ENCODE results near the gene BCL2L1.
"Not testable (repeated sequence)": the region's sequence is repeated elsewhere in the genome, so short reads cannot be mapped to it uniquely, and the experiment has no call there.

BCL2L1 gene

DNA sequence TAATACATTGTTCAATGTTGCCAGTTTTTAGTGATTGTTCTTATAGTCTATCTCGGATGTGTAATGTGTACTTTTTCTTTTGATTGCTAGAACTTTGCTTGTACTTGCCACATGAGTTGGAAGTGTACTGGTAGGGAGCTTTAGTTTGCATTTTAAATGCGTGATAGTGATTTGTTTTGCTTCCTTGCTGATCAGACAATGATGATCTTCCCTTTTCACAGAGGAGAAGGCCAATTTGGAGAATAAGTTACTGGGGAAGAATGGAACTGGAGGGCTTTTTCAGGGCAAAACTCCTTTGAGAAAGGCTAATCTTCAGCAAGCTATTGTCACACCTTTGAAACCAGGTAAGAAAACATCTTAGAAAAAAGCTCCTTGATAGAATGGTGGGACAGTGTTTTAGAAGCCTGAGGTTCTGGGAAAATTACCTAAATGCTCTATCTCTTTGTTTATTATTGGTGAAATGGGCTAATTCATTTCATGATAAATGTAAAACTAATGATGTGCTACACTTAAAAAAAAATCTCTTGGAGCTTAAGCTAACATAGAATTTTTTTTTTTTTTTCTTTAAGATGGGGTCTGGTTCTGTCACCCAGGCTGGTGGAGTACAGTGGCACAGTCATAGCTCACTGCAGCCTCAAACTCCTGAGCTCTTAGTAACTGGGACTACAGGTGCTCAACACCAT lies 37.3 kb upstream of the BCL2L1 start:
- DNase-seq (ENCODE audit: low read depth): no peak
- no peak overlapping the region for H3K4me3 ChIP-seq (ENCODE audit: low read depth, low read length)
- TF ChIP-seq, protein P1, sequence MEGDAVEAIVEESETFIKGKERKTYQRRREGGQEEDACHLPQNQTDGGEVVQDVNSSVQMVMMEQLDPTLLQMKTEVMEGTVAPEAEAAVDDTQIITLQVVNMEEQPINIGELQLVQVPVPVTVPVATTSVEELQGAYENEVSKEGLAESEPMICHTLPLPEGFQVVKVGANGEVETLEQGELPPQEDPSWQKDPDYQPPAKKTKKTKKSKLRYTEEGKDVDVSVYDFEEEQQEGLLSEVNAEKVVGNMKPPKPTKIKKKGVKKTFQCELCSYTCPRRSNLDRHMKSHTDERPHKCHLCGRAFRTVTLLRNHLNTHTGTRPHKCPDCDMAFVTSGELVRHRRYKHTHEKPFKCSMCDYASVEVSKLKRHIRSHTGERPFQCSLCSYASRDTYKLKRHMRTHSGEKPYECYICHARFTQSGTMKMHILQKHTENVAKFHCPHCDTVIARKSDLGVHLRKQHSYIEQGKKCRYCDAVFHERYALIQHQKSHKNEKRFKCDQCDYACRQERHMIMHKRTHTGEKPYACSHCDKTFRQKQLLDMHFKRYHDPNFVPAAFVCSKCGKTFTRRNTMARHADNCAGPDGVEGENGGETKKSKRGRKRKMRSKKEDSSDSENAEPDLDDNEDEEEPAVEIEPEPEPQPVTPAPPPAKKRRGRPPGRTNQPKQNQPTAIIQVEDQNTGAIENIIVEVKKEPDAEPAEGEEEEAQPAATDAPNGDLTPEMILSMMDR (IDR thresholded peaks at IDR 0.05; ENCODE audit: low read depth, low read length, missing control alignments): no peak

DNA sequence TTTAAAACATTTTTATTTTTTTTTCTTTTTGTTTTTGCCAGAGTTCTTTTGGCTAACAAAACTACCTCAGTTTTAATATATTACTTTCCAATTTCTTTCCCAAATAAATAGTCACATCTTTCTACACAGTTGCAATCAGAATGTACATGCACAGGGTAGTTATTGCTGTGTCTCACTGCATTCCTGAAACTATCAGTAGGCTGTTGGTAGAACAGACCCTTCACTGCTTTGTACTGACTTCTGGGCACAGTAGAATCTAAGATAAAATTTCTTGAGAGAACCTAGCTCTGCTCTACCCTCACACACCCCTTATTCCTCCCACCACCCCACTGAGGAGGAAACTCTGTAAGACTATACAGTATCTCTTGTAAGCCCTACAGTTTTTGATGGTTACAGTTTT lies 36.3 kb upstream of the BCL2L1 start:
- TF ChIP-seq, protein P1 (IDR thresholded peaks at IDR 0.05; ENCODE audit: low read depth, low read length, missing control alignments): no peak
- DNase-seq (ENCODE audit: low read depth): no peak
- H3K4me3 ChIP-seq (ENCODE audit: low read depth, low read length): no peak overlapping the region

DNA sequence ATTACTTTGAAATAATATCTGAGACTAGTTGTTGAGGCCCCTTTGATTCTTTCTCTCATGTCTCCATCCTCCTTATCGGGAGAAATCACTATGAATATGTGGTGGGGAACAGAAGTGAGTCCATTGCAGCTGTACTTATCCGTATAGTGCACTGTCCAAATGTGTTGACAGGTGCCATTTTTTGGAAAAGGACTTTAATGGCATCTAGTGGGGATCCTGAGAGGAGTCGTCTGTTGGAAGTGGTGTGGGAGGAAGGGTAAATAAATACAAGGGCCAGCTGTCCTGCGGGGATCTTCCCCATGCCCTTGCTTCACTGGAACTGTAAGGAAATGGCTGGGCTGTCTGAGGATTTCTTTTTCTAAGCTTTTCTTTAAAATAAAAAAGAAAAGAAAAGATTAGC lies 35.9 kb upstream of the BCL2L1 start:
- DNase-seq (ENCODE audit: low read depth): no peak
- TF ChIP-seq, protein P1 (IDR thresholded peaks at IDR 0.05; ENCODE audit: low read depth, low read length, missing control alignments): no peak
- no peak overlapping the region for H3K4me3 ChIP-seq (ENCODE audit: low read depth, low read length)

DNA sequence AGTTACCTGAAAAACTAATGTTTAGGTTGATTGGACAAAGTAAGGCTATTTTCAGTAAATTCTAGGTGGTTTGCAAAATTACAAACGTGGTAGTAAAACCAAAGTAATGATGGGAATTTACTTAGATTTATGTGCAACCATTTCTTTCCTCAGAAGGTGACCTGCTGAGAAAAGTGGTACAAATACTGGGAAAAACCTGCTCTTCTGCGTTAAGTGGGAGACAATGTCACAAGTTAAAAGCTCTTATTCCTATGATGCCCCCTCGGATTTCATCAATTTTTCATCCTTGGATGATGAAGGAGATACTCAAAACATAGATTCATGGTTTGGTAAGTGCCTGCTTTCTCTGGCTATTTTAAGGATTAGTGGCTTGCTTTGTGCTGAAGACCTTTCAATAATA lies 34.6 kb upstream of the BCL2L1 start:
- TF ChIP-seq, protein P1 (IDR thresholded peaks at IDR 0.05; ENCODE audit: low read depth, low read length, missing control alignments): no peak
- DNase-seq (ENCODE audit: low read depth): no peak
- H3K4me3 ChIP-seq (ENCODE audit: low read depth, low read length): no peak overlapping the region

DNA sequence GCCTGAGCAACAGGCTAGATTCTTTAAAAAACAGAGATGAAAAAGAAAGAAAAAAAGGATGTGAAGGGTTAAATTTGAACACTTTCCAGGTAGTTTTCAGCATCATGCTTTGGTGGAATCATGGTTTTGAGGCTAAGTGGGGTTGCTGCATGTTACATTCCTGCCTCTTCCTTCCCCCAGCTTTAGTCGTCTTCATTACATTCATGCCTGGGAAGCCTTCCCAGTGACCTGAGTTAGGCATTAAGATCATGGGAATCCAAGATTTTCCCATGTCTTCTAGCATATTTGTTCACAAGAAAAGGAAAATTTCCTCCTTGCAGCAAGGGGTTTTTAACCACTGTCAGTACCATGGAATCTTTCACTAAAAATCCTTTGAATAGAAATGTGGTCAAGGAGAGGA lies 28.5 kb upstream of the BCL2L1 start:
- no peak overlapping the region for H3K4me3 ChIP-seq (ENCODE audit: low read depth, low read length)
- TF ChIP-seq, protein P1 (IDR thresholded peaks at IDR 0.05; ENCODE audit: low read depth, low read length, missing control alignments): no peak
- DNase-seq (ENCODE audit: low read depth): no peak

DNA sequence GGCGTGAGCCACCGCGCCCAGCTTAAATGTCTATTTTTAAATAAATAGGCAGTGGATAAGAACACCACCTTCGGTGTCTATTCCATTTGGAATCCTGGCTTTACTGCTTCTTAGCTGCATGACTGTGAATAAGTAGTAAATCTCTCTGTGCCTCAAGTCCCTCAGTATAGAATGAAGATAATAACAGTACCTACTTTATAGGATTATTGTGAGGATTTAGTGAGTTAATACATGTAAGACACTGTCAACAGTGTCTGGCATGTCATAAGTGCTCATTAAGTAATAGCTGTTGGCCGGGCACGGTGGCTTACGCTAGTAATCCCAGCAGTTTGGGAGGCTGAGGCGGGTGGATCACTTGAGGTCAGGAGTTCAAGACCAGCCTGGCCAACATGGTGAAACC lies 26.6 kb upstream of the BCL2L1 start:
- DNase-seq (ENCODE audit: low read depth): no peak
- H3K4me3 ChIP-seq (ENCODE audit: low read depth, low read length): no peak overlapping the region
- TF ChIP-seq, protein P1 (IDR thresholded peaks at IDR 0.05; ENCODE audit: low read depth, low read length, missing control alignments): no peak

DNA sequence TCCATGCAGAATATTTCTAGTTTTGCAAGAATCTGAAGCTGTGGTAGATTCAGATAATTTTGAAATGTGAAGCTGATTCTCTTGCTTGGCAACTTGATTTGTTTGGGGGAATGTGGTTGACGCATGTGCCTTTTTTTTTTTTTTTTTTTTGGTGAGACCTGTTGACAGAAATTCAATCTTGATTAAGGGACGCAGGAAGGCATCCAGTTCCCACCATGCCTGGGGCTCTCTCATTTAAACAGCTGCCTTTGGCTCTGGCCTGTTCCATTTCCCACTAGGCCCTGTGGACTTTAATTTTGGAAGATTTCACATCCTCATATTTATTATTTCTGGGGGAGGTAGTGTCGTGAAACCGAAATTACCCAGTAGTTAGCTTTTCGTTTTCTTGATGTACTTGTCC lies 25.0 kb upstream of the BCL2L1 start:
- no peak overlapping the region for H3K4me3 ChIP-seq (ENCODE audit: low read depth, low read length)
- DNase-seq (ENCODE audit: low read depth): no peak
- TF ChIP-seq, protein P1 (IDR thresholded peaks at IDR 0.05; ENCODE audit: low read depth, low read length, missing control alignments): no peak

DNA sequence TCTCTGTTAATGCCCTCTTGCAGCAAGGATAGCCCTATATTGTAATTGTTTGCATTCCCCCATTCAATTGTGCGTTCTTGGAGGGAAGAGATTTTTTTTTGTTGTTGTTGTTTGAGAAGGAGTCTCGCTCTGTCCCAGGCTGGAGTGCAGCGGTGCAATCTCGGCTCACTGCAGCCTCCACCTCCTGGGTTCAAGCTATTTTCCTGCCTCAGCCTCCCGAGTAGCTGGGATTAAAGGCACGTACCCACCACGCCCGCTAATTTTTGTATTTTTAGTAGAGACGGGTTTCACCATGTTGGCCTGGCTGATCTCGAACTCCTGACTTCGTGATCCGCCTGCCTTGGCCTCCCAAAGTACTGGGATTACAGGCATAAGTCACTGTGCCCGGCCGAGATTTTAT lies 24.4 kb upstream of the BCL2L1 start:
- H3K4me3 ChIP-seq (ENCODE audit: low read depth, low read length); DNase-seq (ENCODE audit: low read depth): not testable (repeated sequence)

Measured in GM12864 (cell line).